Activated CD8-positive, alpha-beta memory T cell treated with anti-CD3 and anti-CD28 coated beads, Interleukin-2, amount 50 U/mL, for 1 hour (primary cell): ENCODE results near the gene LIPC.
A peak's percentile ranks its signal among the peaks of the same experiment; 100 is the strongest.

Source experiments
- DNase-seq: peaks from one replicate; pipeline ENCODE4 v3.0.0-alpha.2; 2020; ENCODE audit errors: extremely low read depth

The LIPC gene

DNA sequence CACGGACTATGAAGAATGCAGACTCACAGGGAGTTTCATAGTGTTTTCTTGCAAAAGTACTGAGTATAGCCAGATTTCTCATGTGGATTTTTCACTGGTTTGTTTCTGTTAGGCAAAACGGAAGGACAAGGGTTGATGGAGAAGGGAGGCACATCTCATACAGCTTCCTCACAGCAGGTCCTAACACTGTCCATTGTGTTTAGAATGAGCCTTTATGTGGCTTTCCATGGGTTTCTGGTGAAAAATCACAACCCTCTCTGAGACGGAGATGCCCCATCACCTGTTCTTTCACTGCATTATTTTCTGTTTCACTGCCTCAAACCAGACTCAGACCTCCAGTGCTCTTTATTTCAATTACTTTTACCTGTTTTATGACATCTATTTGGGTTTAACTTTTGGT, 25.0 kb upstream of the LIPC start:
- DNase-seq = no peak

DNA sequence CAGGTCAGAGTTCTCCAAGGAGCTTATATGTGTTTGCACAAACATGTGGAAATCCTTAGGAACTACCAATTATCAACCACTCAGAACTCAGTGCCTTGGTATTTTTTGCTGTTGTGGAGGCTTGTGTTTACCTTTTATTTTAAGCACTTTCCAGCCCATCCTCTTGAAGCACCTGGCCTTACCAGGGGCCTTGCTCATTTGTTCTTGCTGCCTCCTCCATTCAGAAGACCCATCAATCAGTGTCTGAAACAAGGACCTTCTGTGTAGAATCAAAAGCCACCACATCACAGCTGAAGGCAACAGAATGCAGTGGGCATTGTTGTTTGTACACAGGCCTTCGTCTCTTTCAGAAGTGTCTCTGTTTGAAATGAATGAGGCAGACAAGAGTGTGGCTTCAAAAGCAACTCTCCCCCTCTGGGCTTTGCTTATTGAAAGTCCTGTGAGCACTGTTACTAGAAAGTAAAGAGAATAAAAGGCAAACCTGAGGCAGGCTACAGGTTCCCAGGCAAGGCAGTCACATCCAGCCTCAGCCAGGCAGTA, 24.5 kb upstream of the LIPC start:
- no peak for DNase-seq

DNA sequence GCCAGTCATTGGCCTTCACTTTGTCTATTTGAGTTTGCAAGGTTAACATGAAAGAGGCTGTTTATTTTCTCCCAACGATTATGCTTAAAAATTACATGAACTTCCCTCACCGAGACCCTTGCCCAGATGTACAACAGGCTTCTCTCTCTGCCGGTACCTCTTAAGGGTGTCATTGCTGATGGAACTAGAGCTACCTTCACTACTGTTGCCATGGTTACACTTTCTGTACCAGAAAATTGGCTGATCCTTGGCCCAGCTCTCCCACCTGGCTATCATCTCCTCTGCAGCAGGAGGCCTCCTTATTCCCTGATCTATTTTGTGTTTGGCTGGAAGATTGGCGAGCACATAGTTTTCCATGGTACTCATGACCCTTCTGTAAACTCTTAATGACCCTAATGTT, 24.0 kb upstream of the LIPC start:
- DNase-seq = no peak

DNA sequence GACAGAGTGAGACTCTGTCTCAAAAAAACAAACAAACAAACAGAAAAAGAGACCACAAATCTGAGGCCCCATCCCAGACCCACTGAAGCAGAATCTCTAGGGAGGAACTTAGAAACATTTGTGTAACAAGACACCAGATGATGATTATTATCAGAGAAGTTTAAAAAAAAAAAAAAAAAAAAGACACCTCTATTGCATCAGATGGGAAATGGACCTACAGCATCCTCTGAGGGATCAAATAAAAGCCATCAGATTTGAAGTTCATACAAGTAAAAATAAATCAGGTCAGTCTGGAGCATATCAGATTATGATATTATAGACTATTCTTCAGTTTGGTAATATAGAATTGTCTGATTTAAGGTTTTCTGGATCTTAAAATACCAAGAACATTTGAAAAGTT, 21.9 kb upstream of the LIPC start:
- no peak for DNase-seq

DNA sequence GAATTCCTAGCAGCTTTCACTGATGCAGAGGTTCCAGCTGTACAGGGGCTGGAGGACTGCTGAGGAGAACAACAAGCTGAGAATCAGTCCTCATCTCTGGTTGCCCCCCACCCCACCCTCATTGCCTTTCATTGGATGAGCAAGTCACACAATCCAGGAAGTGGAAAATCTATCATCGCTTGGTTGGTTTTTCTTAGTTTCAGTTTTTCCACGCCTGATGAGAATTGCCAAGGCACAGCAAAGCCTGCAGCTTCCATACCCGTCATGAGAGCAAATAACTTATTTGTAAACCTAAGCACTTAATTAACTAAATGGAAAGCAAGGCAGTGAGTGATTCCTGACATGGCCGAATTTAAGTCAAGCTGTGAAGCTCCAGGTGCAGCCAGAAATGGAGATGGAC, 21.4 kb upstream of the LIPC start:
- DNase-seq = peak; percentile 2

DNA sequence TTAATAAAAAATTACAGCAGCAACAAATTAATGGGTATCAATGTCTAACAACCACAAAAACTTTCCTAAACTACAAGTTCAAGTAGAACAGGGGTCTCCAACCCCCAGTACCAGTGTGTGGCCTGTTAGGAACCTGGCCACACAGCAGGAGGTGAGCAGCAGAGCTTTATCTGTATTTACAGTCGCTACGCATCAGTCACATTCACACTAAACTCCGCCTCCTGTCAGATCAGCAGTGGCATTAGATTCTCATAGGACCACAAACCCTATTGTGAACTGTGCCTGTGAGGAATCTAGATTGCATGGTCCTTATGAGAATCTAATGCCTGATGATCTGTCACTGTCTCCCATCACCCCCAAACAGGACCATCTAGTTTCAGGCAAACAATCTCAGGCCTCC, 18.5 kb upstream of the LIPC start:
- no peak for DNase-seq

DNA sequence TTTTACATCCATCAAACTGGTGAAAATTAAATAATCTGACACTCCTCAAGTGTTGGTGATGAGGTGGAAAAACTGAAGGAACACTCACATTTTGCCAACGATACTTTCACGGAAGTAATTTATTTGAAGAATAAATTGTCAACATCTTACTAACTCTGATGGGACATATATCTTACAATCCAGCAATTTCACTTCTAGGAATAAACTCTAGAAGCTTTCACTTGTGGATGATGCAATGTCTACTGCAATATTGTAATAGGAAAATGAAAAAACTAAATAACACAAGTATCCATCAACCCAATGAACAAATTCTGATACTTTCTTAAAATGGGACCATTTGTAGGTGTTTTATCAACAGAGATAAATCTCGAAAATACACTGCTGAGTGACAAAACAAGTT, 16.2 kb upstream of the LIPC start:
- DNase-seq = no peak

DNA sequence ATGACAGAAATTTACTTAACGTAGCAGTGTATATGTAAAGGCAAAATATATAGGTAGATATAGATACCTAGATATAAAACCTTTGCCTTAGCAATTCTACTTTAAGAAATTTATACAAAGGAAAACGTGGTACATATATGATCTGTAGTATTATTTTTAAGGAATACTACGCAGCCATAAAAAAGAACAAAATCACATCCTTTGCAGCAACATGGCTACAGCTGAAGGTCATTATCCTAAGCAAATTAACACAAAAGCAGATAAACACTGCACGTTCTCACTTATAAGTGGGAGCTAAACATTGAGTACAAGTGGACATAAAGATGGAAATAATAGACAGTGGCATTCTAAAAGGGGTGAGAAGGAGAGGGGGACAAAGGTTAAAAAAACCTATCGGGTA, 14.8 kb upstream of the LIPC start:
- DNase-seq = no peak

DNA sequence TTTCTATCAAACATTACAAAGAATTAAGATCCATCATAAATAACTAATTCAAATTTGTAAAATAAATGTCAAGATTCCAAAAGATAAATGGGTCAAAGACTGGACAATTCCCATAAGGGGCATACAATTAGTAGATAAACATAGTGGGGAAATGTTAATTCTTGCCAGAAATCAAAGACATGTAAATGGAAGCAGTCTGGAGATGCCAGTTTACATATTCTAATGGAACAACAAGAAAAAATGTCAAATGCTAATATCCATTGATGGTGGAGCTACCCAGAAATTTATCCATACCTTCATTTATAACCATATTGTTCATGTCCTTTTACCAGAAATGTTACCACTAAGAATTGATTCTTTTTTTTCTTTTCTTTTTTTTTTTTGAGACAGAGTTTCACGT, 13.7 kb upstream of the LIPC start:
- DNase-seq = no peak

DNA sequence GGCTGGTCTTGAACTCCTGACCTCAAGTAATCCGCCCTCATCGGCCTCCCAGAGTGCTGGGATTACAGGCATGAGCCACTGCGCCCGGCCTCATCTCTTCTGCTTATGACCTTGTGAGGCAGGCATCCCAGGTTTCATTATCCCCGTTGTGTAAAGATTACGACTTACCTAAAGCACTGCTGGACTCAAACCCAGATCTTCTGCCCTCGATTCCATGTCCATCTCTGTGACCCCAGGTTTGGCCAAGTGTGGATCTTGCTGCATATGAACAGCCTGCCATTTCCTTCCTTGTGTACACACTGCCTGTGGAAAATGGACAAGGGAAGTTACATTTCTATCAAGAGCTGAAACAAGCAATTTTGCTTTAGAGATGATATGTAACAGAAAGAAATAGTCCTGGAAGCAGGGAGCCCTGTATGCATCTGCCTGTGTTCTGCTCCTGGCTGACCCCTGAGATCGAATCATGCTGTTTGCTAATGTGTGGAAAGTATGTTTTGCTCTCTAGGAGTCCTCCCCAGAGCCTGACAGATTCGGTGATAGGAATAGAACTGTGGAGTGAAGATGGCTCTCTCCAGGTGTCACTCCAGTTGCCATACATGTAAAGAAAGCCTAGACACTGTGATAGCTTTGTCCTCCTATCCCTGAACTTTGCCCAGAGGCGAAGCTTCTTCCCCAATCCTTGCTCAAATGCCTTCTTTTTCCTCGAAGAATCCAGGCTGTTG, 11.8 kb upstream of the LIPC start:
- DNase-seq = no peak

DNA sequence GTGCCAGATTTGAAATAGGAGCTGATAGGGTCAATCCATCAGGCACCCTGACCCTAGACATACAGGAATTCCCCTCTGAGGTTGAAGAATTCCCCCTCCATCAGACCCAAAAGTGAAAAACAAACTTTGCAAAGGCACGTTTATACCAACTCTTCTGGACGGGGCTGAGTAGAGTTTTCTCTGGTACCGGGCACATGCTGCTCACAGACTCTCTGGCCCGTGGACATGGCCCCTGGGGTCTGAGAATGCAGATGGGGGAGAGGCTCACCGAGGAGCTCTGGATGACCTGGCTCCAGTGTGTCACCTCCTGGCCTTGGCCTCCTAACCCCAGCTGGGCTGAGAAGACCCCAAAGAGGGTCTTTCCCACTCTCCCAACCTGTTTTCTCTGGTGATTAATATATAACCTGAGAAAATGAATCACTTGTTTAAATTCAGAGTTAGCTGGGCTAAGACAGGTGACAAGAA, 11.2 kb upstream of the LIPC start:
- DNase-seq = no peak

DNA sequence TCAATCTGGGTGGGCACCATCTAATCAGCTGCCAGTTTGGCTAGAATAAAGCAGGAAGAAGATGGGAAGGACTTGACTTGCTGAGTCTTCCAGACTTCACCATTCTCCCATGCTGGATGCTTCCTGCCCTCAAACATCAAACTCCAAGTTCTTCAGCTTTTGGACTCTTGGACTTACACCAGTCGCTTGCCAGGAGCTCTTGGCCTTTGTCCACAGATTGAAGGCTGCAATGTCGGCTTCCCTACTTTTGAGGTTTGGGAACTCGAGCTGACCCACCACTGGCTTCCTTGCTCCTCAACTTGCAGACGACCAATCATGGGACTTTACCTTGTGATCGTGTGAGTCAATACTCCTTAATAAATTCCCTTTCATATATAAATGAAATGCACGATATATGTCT, 8.6 kb upstream of the LIPC start:
- no peak for DNase-seq

DNA sequence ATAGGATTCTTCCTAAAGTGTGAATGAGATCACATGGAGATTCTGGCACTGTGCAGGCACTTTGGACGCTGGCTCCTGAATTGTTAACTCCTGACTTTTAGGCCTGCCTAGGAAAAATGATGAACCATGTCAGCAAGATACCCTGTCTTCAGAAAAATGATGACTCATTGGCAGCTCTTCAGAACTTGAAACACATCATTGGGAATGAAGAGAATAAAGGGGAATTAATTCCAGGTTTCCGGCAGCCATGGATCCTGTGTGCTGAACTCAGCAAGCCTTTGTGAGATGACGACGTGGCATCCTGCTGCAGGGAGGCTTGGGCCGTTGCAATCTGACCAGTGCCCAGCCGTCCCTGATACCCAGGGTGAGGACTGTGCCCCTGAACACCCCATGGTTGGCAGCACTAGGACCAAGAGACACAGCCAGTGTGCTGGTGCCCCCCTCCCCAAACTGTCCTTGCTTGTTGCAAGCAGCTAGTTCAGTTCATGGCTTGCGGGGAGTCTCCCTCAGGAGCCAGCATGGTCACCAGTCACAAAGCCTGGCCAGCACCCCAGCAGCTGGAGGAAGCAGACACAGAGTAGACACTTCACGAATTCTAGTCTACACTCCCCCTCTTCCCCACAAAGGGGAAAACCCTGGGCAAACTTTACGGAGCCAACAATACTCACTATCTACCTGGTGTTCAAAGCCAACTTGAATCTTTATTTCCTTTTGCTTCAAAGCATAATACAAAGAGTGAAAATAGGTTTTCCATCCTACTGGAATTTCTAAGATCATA, 7.8 kb upstream of the LIPC start:
- no peak for DNase-seq

DNA sequence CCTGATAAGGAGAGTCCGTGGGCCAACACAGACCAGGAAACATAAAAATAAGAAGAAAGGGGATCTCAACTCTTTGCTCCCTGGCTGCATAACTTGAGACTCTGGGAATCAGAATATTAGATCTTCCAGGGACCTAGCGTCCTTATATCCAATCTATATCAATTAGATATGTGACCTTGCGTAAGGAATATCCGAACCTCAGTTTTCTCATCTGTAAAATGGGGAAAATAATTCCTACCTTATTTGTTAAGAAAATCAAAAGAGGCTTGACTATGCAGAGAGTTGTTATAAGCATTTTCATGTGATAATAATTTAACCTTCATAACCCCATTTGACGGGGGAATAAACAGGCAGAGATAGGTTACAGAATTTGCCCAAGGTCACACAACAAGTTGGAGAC, 7.1 kb upstream of the LIPC start:
- no peak for DNase-seq

DNA sequence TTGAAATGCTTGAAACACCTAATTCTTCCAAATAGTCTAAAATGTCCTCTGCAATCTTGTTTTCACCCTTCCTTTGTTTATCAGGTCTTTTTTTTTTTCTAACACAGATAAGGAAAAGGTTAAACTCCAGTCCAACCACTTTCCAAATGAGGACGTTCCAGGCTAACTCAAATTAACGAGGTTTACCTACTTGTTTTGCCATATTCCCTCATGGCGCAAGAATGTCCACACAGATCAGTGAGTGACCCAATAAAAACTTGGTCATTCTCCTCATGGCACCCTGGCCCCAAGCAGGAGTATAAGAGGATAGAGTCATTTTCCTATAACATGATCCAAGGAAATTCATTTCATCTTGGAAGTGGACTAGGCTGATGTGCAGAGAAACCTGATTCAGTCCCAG, 6.6 kb upstream of the LIPC start:
- no peak for DNase-seq

DNA sequence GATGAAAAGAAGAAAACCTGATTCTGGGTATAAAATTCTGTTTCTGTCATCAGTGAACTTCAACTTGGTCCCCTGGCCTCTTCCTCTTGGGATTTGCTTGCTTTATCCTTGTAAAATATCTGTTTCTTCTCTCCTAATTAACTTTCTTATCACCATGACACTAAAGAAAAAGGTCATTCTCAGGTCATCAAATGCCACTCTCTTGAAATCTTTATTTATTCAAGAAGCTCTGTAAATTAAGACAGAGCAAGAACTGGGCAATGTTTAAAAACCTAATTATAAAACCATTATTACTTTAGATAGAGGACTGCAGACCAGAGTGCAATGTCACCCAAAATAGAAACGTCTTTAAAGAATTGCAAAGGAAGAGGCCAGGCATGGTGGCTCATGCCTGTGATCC, 6.0 kb upstream of the LIPC start:
- no peak for DNase-seq

DNA sequence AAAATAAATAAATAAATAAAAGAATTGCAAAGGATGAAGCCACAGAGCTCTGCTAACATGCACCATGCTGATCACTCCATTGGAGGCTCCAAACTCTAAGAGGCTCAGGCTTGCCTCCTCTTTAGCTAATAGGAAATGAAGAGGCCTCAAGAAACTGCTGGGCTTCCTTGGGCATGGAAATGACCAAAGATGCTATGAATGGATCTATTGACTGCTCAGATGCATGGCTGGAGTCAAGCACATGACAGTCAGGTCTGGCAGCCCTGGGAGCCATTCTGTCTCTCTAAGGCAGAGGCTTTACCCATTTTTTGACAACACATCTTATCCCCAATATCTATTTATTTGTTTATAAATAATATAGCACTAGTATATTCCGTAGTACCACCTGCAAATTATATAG, 5.3 kb upstream of the LIPC start:
- DNase-seq = no peak

DNA sequence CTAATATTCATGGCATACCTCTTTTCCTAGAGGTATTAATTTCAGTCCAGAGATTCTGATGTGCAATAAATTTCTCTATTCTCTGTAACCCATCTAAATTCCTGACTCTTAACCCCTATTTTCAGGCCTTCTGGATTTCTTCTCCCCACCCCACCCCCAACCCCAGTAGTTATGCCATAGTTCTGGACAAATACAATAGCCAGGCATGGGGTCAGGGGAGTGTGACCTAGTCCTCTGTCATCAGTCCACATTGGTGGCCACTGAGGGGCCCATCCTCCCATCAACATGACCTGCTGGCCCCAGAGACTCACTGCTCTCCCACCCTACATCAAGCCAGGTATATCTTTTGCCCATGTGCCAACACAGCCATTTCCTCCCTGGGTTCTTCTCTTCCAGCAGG, 3.8 kb upstream of the LIPC start:
- no peak for DNase-seq

DNA sequence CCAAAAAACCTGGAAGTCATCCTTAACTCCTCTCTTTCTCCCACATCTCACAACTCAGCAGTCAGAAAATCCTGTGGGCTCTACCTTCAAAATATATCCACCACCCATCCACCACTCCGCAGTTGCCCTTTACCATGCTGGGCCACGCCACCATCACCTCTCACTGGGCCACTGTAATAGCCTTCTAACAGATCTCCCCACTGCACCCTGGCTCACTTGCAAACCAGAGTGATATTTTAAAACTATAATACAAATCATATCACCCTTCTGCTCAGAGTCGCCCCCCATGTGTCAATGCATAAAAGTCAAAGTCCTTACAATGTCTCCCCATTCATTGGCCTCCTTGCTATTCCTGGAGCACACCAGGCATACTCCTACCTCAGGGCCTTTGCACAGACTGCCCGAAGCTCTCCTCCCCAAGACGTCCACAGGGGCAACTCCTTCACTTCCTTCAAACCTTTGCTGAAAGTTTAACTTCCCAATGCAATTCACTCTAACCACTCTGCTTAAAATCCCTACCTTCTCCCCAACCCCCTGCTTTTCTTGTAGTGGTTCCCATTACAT, 1.5 kb upstream of the LIPC start:
- DNase-seq = no peak

DNA sequence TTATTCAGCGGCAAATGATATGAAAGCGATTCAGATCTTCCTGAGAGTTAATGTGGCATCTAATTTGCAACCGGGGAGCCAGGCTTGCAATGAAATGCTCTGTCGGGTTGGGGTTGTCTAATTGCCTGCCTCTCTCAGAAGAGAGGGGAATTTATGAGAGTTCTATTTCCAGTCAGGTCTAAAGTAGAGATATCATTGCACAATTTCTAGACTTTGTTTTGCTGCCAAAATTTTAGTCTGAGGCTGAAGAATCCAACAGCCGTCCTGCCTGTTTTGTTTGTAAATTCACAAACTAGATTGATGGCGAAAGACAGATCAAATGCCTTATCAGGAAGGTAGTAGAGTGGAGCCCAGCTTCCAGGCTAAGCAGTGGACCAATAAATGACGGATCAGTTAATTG, 610 bp downstream of the LIPC start:
- DNase-seq = no peak

DNA sequence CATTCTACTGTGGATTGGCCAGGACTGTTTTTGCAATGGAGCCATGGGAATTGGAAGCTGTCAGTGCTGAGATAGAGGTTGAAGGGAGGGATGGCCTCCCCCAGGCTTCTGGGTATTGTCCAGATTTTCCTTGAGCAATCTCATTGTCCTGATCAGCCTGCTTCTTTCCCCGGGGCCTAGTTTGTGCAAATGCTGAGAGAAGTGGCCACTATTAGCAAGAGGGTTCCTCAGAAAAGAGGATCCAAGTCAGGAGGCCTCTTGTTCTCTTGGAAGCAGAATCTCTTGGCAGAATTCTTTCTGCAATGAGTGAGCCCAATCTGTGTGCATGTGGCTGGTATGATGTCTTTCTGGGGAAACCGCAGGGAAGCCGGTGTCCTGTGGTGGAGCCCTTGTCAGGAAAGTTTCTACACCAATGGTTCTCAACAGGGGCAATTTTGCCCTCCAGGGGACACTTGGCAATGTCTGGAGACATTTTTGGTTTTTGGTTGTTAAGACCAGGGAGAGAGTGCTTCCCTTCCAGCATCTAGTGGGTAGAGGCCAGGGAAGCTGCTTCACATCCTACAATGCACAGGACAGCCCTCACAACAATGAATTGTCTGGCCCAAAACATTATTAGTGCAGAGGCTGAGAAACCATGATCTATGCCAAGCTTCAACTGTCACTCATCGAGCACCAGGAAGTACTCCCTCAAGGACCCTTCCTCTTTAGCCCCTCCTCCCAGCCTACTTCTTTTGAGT, 2.0 kb downstream of the LIPC start:
- no peak for DNase-seq

DNA sequence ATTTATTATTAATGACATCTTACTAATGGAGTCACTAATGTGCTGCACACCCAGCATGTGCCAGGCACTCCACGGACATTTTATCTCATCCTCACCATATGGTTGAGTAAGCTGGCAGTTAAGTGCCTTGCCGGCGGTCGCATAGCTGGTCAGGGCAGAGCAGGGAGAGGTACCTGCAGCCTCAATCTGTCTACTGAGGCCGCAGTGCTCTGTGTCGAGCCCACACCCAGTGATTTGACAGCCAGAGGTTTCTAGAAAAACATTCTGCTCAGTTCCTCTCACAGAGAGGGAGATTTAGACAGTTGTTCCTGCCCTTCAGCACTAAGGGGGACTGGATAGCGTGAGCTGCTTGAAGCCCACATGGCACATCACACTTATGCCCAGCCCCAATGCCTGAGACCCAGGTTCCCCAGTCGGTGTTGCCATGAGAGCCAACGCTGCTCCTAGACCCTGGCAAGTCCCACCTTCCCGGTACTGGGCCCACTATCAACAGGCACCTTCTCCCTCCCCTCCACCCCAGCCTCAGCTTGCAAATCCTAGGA, 2.6 kb downstream of the LIPC start:
- DNase-seq = no peak
